ENCODE measurements around the gene SAP25.
"Not testable (repeated sequence)": the region's sequence is repeated elsewhere in the genome, so short reads cannot be mapped to it uniquely, and the experiment has no call there.

- TF ChIP-seq CTCF (conservative IDR thresholded peaks at IDR 0.05 in 1 of 2, IDR thresholded peaks at IDR 0.05 in 1 of 2; ENCODE audit: extremely low read depth in 1 of 2, insufficient read depth in 1 of 2, low read depth in 1 of 2, low read length in 2 of 2); EZH2 (IDR thresholded peaks at IDR 0.05; ENCODE audit: borderline replicate concordance, low read length): not testable (repeated sequence)
Measured at GRCh38 chr7:100528108-100528866, 45.4 kb downstream of the SAP25 start.

Data from mammary epithelial cell (primary cell).